HEK293 (cell line): ENCODE results near the gene DSCAML1.

Experiments
- CTCF ChIA-PET: fragments of 350-600 bp; formaldehyde crosslinking; extraction: SDS; loops from one replicate; lab custom pipeline; 2021; ENCODE audit warnings: antibody characterized with exemption; lab: Yijun Ruan, JAX
- POLR2A ChIA-PET: fragments of 300-600 bp; formaldehyde crosslinking; extraction: SDS; loops from one replicate; lab custom pipeline; 2020; ENCODE audit warnings: antibody characterized with exemption, inconsistent platforms; lab: Yijun Ruan, JAX
- H3K27ac ChIP-seq: fragments of 200-500 bp; sonication (Bioruptor generic); 2 replicates; pipeline ENCODE4 v1.5.1; 2014; ENCODE audit warnings: low read depth, low read length, control low read depth, inconsistent platforms; ENCODE audit errors: extremely low read depth
- H3K36me3 ChIP-seq, 2 experiments: fragments of 200-500 bp in 1 of 2; sonication (Bioruptor generic) in 1 of 2; 1 replicate in 1 of 2; 2 replicates in 1 of 2; pipeline ENCODE4 v1.5.1; 2014 to 2017; ENCODE audit warnings: inconsistent platforms in 2 of 2, low read length in 2 of 2; ENCODE audit not compliant: control insufficient read depth in 2 of 2, insufficient read depth in 1 of 2
- H3K4me1 ChIP-seq: fragments of 200-500 bp; sonication (Bioruptor generic); 2 replicates; pipeline ENCODE4 v1.5.1; 2014; ENCODE audit warnings: mild to moderate bottlenecking, low read length, inconsistent platforms; ENCODE audit not compliant: control insufficient read depth, insufficient read depth
- H3K4me3 ChIP-seq: 2 replicates; pipeline ENCODE4 v1.5.1; 2011; ENCODE audit warnings: low read depth, mild to moderate bottlenecking, control low read depth, low read length, moderate library complexity
- H3K9me3 ChIP-seq: fragments of 200-500 bp; sonication (Bioruptor generic); 2 replicates; pipeline ENCODE4 v1.5.1; 2014; ENCODE audit warnings: low read depth, low read length, inconsistent platforms; ENCODE audit not compliant: control insufficient read depth, insufficient read depth
- EGR2 ChIP-seq: fragments of 450-650 bp; formaldehyde crosslinking; IDR thresholded peaks from 2 replicates; pipeline ENCODE4 v1.5.1; 2016; ENCODE audit warnings: low read depth, missing biosample characterization, missing genetic modification characterization
- SETDB1 ChIP-seq: IDR thresholded peaks from one replicate; pipeline ENCODE4 v1.6.1; 2017; ENCODE audit warnings: mild to moderate bottlenecking, low read length, moderate library complexity, mixed read lengths; ENCODE audit not compliant: insufficient read length
- YY1 ChIP-seq: fragments of 450-650 bp; formaldehyde crosslinking; IDR thresholded peaks from 2 replicates; pipeline ENCODE4 v1.5.1; 2018; ENCODE audit warnings: missing biosample characterization, missing genetic modification characterization
- ZBTB10 ChIP-seq: fragments of 450-650 bp; formaldehyde crosslinking; IDR thresholded peaks from 2 replicates; pipeline ENCODE4 v1.5.1; 2016; ENCODE audit warnings: missing biosample characterization, missing genetic modification characterization
- ZBTB11 ChIP-seq: fragments of 450-650 bp; formaldehyde crosslinking; conservative IDR thresholded peaks from 2 replicates; pipeline ENCODE4 v1.5.1; 2016; ENCODE audit warnings: low read depth, missing biosample characterization, missing genetic modification characterization
- ZBTB21 ChIP-seq: fragments of 450-650 bp; formaldehyde crosslinking; IDR thresholded peaks from 2 replicates; pipeline ENCODE4 v1.5.1; 2017; ENCODE audit warnings: missing biosample characterization, missing genetic modification characterization
- ZFP3 ChIP-seq: fragments of 450-650 bp; formaldehyde crosslinking; IDR thresholded peaks from 2 replicates; pipeline ENCODE4 v1.5.1; 2016; ENCODE audit warnings: low read depth, missing biosample characterization, missing genetic modification characterization
- ZNF174 ChIP-seq: fragments of 450-650 bp; formaldehyde crosslinking; IDR thresholded peaks from 2 replicates; pipeline ENCODE4 v1.5.0; 2017; ENCODE audit warnings: missing biosample characterization, mild to moderate bottlenecking, missing genetic modification characterization
- ZNF23 ChIP-seq: fragments of 450-650 bp; formaldehyde crosslinking; IDR thresholded peaks from 2 replicates; pipeline ENCODE4 v1.5.1; 2016; ENCODE audit warnings: missing biosample characterization, missing genetic modification characterization, borderline replicate concordance
- ZNF24 ChIP-seq: fragments of 450-650 bp; formaldehyde crosslinking; IDR thresholded peaks from 2 replicates; pipeline ENCODE4 v1.5.1; 2016; ENCODE audit warnings: missing biosample characterization, missing genetic modification characterization
- ZNF280C ChIP-seq: fragments of 450-650 bp; formaldehyde crosslinking; IDR thresholded peaks from 2 replicates; pipeline ENCODE4 v1.5.1; 2016; ENCODE audit warnings: missing biosample characterization, missing genetic modification characterization
- ZNF518A ChIP-seq: fragments of 450-650 bp; formaldehyde crosslinking; conservative IDR thresholded peaks from 2 replicates; pipeline ENCODE4 v1.5.1; 2016; ENCODE audit warnings: low read depth, missing biosample characterization, missing genetic modification characterization
- ZNF529 ChIP-seq: fragments of 450-650 bp; formaldehyde crosslinking; IDR thresholded peaks from 2 replicates; pipeline ENCODE4 v1.5.1; 2017; ENCODE audit warnings: missing genetic modification characterization, missing biosample characterization; ENCODE audit not compliant: insufficient replicate concordance
- ZNF658 ChIP-seq: fragments of 450-650 bp; formaldehyde crosslinking; IDR thresholded peaks from 2 replicates; pipeline ENCODE4; 2016; ENCODE audit warnings: missing biosample characterization, missing genetic modification characterization
- ZNF704 ChIP-seq: fragments of 450-650 bp; formaldehyde crosslinking; IDR thresholded peaks from 2 replicates; pipeline ENCODE4 v1.5.1; 2016; ENCODE audit warnings: missing biosample characterization, missing genetic modification characterization

DSCAML1 gene

GRCh38 chr11:117640041-117640440 lies 157.0 kb downstream of the DSCAML1 start:
- no peaks in the 10 kb centered on the region for H3K36me3 ChIP-seq
- no peak overlapping the region for H3K4me3 ChIP-seq
- TF ChIP-seq ZBTB10 (no peak), YY1 (tag by site-specific recombination) (no peak), EGR2 (tag by site-specific recombination) (no peak), SETDB1 (no peak), ZFP3 (tag by site-specific recombination) (no peak), ZNF704 (tag by site-specific recombination) (no peak), ZNF518A (no peak), ZBTB21 (tag by site-specific recombination) (no peak), ZNF23 (tag by site-specific recombination) (no peak), ZNF280C (tag by site-specific recombination) (no peak), ZNF658 (tag by site-specific recombination) (no peak), ZNF529 (no peak)
- H3K27ac ChIP-seq, result no peak overlapping the region
- no peaks in the 10 kb centered on the region for H3K4me1 ChIP-seq
- ChIA-PET CTCF (no interaction called here), POLR2A (no interaction called here)
- no peaks in the 10 kb centered on the region for H3K9me3 ChIP-seq

- Histone ChIP-seq H3K36me3 (no peaks in the 10 kb centered on the region), H3K4me3 (no peak overlapping the region), H3K27ac (no peak overlapping the region), H3K9me3 (no peaks in the 10 kb centered on the region), H3K4me1 (no peaks in the 10 kb centered on the region)
- CTCF ChIA-PET, result no interaction called here
- POLR2A ChIA-PET, result no interaction called here
- no peak for TF ChIP-seq ZNF24 (tag by site-specific recombination)
- no peak for TF ChIP-seq ZBTB11 (tag by site-specific recombination)
- TF ChIP-seq ZNF174 (tag by site-specific recombination), result no peak
Measured at GRCh38 chr11:117639601-117640000, 157.4 kb downstream of the DSCAML1 start.
